Breast epithelium (tissue), 3 donors: ENCODE data around the gene TPRG1L.

ENCODE experiments used
- POLR2A ChIP-seq: fragments of 450-650 bp; IDR thresholded peaks from one replicate; pipeline ENCODE4 v1.6.1; 2016; ENCODE audit warnings: antibody characterized with exemption, mild to moderate bottlenecking, moderate library complexity
- POLR2AphosphoS5 ChIP-seq, 3 donors: sonication (generic); formaldehyde crosslinking; IDR thresholded peaks; one replicate each; pipeline ENCODE4 v1.6.1; 2017; ENCODE audit warnings: antibody characterized with exemption in 3 of 3
- TF ChIP-seq, protein P1 (sequence below), 3 donors: fragments of 450-650 bp; IDR thresholded peaks; one replicate each; pipeline ENCODE4 v1.5.1; 2016 to 2017; ENCODE audit warnings: antibody characterized with exemption in 3 of 3, mild to moderate bottlenecking in 3 of 3, moderate library complexity in 3 of 3

DNA sequence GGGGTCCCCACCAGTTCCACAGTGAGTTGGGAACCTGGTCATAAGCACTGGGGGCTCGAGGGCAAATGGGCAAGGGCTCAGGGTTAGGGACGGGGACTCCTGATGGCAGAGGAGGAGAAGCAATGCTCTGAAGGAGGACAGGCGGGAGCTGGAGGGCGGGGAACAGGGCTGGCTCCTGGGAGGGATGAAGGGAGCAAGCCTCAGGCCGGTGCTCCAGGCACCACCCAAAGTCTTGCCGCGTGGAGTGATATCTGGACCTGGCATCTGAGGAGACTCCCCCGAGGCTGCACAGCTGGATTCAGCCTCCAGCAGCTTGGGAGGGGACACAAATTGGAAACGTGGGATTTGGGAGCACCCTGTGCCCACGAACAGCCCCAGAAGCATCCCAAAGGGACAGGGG is 24.5 kb upstream of the TPRG1L start:
- TF ChIP-seq, protein P1, sequence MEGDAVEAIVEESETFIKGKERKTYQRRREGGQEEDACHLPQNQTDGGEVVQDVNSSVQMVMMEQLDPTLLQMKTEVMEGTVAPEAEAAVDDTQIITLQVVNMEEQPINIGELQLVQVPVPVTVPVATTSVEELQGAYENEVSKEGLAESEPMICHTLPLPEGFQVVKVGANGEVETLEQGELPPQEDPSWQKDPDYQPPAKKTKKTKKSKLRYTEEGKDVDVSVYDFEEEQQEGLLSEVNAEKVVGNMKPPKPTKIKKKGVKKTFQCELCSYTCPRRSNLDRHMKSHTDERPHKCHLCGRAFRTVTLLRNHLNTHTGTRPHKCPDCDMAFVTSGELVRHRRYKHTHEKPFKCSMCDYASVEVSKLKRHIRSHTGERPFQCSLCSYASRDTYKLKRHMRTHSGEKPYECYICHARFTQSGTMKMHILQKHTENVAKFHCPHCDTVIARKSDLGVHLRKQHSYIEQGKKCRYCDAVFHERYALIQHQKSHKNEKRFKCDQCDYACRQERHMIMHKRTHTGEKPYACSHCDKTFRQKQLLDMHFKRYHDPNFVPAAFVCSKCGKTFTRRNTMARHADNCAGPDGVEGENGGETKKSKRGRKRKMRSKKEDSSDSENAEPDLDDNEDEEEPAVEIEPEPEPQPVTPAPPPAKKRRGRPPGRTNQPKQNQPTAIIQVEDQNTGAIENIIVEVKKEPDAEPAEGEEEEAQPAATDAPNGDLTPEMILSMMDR (IDR thresholded peaks at IDR 0.05): no peak
- TF ChIP-seq POLR2A (no peak), POLR2AphosphoS5 (IDR thresholded peaks at IDR 0.05) (no peak)
